Nephron (organoid): ENCODE results near the gene ANKFN1.

Experiments
- H3K27ac Mint-ChIP-seq, 3 experiments: 2 replicates each; pipeline ENCODE4 v1.8.0; 2020; ENCODE audit warnings: mixed read lengths in 3 of 3, mild to moderate bottlenecking in 2 of 3, moderate library complexity in 1 of 3
- H3K27me3 Mint-ChIP-seq: 2 replicates; pipeline ENCODE4 v1.8.0; 2021; ENCODE audit warnings: low read depth, mild to moderate bottlenecking, moderate library complexity, mixed read lengths
- H3K36me3 Mint-ChIP-seq: 2 replicates; pipeline ENCODE4 v1.8.0; 2020; ENCODE audit warnings: low read depth, mixed read lengths
- H3K4me1 Mint-ChIP-seq: 2 replicates; pipeline ENCODE4 v1.8.0; 2020; ENCODE audit warnings: mixed read lengths
- H3K4me3 Mint-ChIP-seq, 3 experiments: 2 replicates each; pipeline ENCODE4 v1.8.0; 2020; ENCODE audit warnings: mild to moderate bottlenecking in 3 of 3, mixed read lengths in 3 of 3, moderate library complexity in 2 of 3
- H3K9me3 Mint-ChIP-seq: 2 replicates; pipeline ENCODE4 v1.8.0; 2020; ENCODE audit warnings: mixed read lengths
- CTCF ChIP-seq, 3 experiments: fragments of 200-600 bp; sonication (generic); IDR thresholded peaks; one replicate each; pipeline ENCODE4 v1.5.0; 2021; ENCODE audit warnings: antibody characterized with exemption in 3 of 3; ENCODE audit not compliant: unreplicated experiment in 3 of 3

ANKFN1 gene

GRCh38 chr17:56440419-56440818 lies 287.1 kb downstream of the ANKFN1 start:
- peaks cover 10% of the 10 kb centered on the region for H3K27me3 Mint-ChIP-seq
- H3K9me3 Mint-ChIP-seq: no peaks in the 10 kb centered on the region
- H3K4me1 Mint-ChIP-seq: peaks cover 8% of the 10 kb centered on the region
- H3K27ac Mint-ChIP-seq: peak overlapping the region in 2 of 3 experiments; percentile 11 to 23
- H3K4me3 Mint-ChIP-seq: no peak overlapping the region
- no peak for TF ChIP-seq CTCF (IDR thresholded peaks at IDR 0.05; ENCODE audit: unreplicated experiment in 3 of 3)
- no peaks in the 10 kb centered on the region for H3K36me3 Mint-ChIP-seq

GRCh38 chr17:56441308-56441707 lies 288.0 kb downstream of the ANKFN1 start:
- H3K4me3 Mint-ChIP-seq: no peak overlapping the region
- peak overlapping the region in 1 of 3 experiments; percentile 17 for H3K27ac Mint-ChIP-seq
- no peaks in the 10 kb centered on the region for H3K36me3 Mint-ChIP-seq
- no peaks in the 10 kb centered on the region for H3K9me3 Mint-ChIP-seq
- H3K27me3 Mint-ChIP-seq: peaks cover 10% of the 10 kb centered on the region
- H3K4me1 Mint-ChIP-seq: peaks cover 8% of the 10 kb centered on the region
- no peak for TF ChIP-seq CTCF (IDR thresholded peaks at IDR 0.05; ENCODE audit: unreplicated experiment in 3 of 3)

- H3K9me3 Mint-ChIP-seq: no peaks in the 10 kb centered on the region
- H3K36me3 Mint-ChIP-seq: no peaks in the 10 kb centered on the region
- H3K27me3 Mint-ChIP-seq: peaks cover 4% of the 10 kb centered on the region
- H3K4me1 Mint-ChIP-seq: peaks cover 18% of the 10 kb centered on the region
- no peak overlapping the region for H3K27ac Mint-ChIP-seq
- no peak for TF ChIP-seq CTCF (IDR thresholded peaks at IDR 0.05; ENCODE audit: unreplicated experiment in 3 of 3)
- no peak overlapping the region for H3K4me3 Mint-ChIP-seq
Observed at GRCh38 chr17:56445692-56446411, 292.6 kb downstream of the ANKFN1 start.

GRCh38 chr17:56447171-56447570 lies 293.9 kb downstream of the ANKFN1 start:
- Mint-ChIP-seq H3K4me1 (peaks cover 18% of the 10 kb centered on the region), H3K27ac (no peak overlapping the region), H3K4me3 (no peak overlapping the region), H3K36me3 (no peaks in the 10 kb centered on the region), H3K27me3 (peaks cover 4% of the 10 kb centered on the region), H3K9me3 (no peaks in the 10 kb centered on the region)
- TF ChIP-seq CTCF (IDR thresholded peaks at IDR 0.05; ENCODE audit: unreplicated experiment in 3 of 3): no peak

GRCh38 chr17:56448371-56448770 lies 295.1 kb downstream of the ANKFN1 start:
- no peak for TF ChIP-seq CTCF (IDR thresholded peaks at IDR 0.05; ENCODE audit: unreplicated experiment in 3 of 3)
- H3K36me3 Mint-ChIP-seq: no peaks in the 10 kb centered on the region

GRCh38 chr17:56449176-56449575 lies 295.9 kb downstream of the ANKFN1 start:
- H3K27me3 Mint-ChIP-seq: peaks cover 4% of the 10 kb centered on the region
- peaks cover 2% of the 10 kb centered on the region for H3K9me3 Mint-ChIP-seq
- H3K36me3 Mint-ChIP-seq: no peaks in the 10 kb centered on the region
- peak overlapping the region in 1 of 3 experiments; percentile 24 for H3K27ac Mint-ChIP-seq
- H3K4me1 Mint-ChIP-seq: peaks cover 18% of the 10 kb centered on the region
- TF ChIP-seq CTCF (IDR thresholded peaks at IDR 0.05; ENCODE audit: unreplicated experiment in 3 of 3): no peak
- no peak overlapping the region for H3K4me3 Mint-ChIP-seq

More at GRCh38 chr17:56448371-56448770, 295.1 kb downstream of the ANKFN1 start:
- peaks cover 4% of the 10 kb centered on the region for H3K27me3 Mint-ChIP-seq
- H3K27ac Mint-ChIP-seq: no peak overlapping the region
- no peaks in the 10 kb centered on the region for H3K9me3 Mint-ChIP-seq
- H3K4me1 Mint-ChIP-seq: peaks cover 18% of the 10 kb centered on the region
- H3K4me3 Mint-ChIP-seq: no peak overlapping the region
